Measurements from ENCODE around the gene RAI1. TPM values are rescaled to one million over a fixed set of nuclear protein-coding genes. Genes with fewer than 3 reads are reported as not detected.

RAI1 gene
- total and polyA plus RNA-seq, 2 experiments from 2014 or later: 0.87 to 0.89 TPM

DNA sequence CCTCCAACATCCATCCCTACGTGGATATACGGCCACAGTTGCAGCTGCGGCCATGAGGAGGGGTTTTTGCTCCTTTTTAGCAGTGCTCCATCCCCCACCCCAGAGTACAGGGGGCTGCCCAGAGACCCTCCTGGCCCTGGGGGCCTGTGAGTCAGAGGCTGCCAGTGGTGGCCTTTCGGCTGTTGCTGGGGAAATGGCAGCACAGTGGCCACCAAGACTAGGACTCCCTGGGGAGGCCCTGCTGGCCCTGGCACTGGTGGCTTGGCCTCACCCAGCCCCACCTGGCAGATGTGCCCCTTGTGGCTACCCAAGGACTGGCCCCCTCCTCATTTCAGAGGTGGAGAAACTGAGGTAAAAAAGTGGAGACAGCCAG lies 29.1 kb downstream of the RAI1 start:
- Histone ChIP-seq H3K27ac (ENCODE audit: low read depth) (no peak overlapping the region), H3K4me1 (ENCODE audit: insufficient read depth) (peaks cover 18% of the 10 kb centered on the region; the same call in 1 of the 2 replicates), H3K4me2 (0 out of 2 replicates have a peak overlapping the region, but pooled peaks have one; percentile 49), H3K36me3 (ENCODE audit: insufficient read depth) (no peaks in the 10 kb centered on the region), H3K9me2 (ENCODE audit: insufficient read depth) (no peaks in the 10 kb centered on the region), H3K4me3 (no peak overlapping the region), H3K27me3 (ENCODE audit: insufficient read depth) (peaks cover 100% of the 10 kb centered on the region), H3K79me2 (replicated peaks; ENCODE audit: insufficient read depth) (no peaks in the 10 kb centered on the region), H4K20me1 (replicated peaks; ENCODE audit: insufficient read depth) (no peaks in the 10 kb centered on the region; the same call in 1 of the 2 replicates), H3F3A (replicated peaks; ENCODE audit: low read depth) (no peaks in the 10 kb centered on the region), H2AFZ (no peak overlapping the region)
- TF ChIP-seq, protein P1, sequence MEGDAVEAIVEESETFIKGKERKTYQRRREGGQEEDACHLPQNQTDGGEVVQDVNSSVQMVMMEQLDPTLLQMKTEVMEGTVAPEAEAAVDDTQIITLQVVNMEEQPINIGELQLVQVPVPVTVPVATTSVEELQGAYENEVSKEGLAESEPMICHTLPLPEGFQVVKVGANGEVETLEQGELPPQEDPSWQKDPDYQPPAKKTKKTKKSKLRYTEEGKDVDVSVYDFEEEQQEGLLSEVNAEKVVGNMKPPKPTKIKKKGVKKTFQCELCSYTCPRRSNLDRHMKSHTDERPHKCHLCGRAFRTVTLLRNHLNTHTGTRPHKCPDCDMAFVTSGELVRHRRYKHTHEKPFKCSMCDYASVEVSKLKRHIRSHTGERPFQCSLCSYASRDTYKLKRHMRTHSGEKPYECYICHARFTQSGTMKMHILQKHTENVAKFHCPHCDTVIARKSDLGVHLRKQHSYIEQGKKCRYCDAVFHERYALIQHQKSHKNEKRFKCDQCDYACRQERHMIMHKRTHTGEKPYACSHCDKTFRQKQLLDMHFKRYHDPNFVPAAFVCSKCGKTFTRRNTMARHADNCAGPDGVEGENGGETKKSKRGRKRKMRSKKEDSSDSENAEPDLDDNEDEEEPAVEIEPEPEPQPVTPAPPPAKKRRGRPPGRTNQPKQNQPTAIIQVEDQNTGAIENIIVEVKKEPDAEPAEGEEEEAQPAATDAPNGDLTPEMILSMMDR (conservative IDR thresholded peaks at IDR 0.05; ENCODE audit: low read depth in 2 of 2): no peak
- no peak for TF ChIP-seq POLR2AphosphoS5 (IDR thresholded peaks at IDR 0.05; ENCODE audit: low read depth)
- TF ChIP-seq EZH2 (IDR thresholded peaks at IDR 0.05; ENCODE audit: low read depth, unreplicated experiment): no peak
- Mint-ChIP-seq H3K4me3 (no peak overlapping the region), H3K9me3 (no peaks in the 10 kb centered on the region), H3K27ac (no peak overlapping the region), H3K27me3 (ENCODE audit: insufficient read depth, low read depth, poor library complexity) (peaks cover 46% of the 10 kb centered on the region), H3K4me1 (peaks cover 37% of the 10 kb centered on the region), H3K36me3 (ENCODE audit: low read depth) (no peaks in the 10 kb centered on the region)
- DNase-seq (ENCODE audit: low spot score) (no peak), ATAC-seq (no peak)

DNA sequence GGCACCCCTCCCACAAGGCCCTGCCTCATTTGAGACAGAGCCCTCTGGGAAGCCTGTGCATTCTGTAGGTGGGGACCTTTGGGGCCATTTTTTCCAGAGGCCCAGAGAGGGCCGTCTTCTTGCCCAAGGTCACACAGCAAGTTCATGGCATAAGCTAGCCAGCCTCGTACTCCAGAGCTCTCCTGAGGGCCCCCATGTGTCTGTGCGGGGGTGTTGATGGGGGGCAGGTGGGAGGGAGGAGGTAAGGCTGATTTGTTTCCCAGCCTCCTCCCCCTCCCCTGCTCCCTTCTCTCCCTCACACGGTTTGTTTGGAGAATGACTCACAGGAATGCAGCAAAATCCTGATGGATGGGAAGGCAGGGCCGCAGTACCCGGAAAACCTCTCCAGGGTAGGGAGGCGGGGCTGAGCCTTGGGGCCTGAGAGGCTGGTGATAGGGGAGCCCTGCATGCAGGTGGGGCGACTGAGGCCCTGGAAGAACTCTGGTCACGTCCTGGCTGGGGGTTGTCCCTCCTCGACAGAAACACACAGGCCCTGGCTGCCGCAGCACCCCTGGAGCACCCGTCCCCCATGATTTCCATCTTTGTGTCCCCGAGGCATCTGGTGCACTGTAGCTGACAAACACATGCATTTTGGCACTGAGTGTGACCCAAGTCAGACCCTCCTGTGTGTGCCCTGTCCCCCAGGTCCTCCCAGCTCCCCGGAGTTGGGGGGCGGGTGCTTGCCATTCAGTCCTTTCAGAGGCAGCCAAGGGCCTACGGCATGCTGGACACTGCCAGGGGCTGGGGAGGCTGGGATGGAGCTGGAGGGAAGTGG lies 29.7 kb downstream of the RAI1 start:
- Histone ChIP-seq H3K36me3 (ENCODE audit: insufficient read depth) (no peaks in the 10 kb centered on the region), H3F3A (replicated peaks; ENCODE audit: low read depth) (no peaks in the 10 kb centered on the region), H3K4me2 (peak overlapping the region; percentile 74), H3K9me2 (ENCODE audit: insufficient read depth) (no peaks in the 10 kb centered on the region), H3K27me3 (ENCODE audit: insufficient read depth) (peaks cover 100% of the 10 kb centered on the region), H2AFZ (peak overlapping the region; percentile 80), H4K20me1 (replicated peaks; ENCODE audit: insufficient read depth) (no peaks in the 10 kb centered on the region), H3K27ac (ENCODE audit: low read depth) (no peak overlapping the region), H3K4me3 (no peak overlapping the region), H3K79me2 (replicated peaks; ENCODE audit: insufficient read depth) (no peaks in the 10 kb centered on the region), H3K4me1 (ENCODE audit: insufficient read depth) (peaks cover 18% of the 10 kb centered on the region; the same call in 1 of the 2 replicates)
- Mint-ChIP-seq H3K4me1 (peaks cover 37% of the 10 kb centered on the region), H3K36me3 (ENCODE audit: low read depth) (no peaks in the 10 kb centered on the region), H3K27ac (no peak overlapping the region; the same call in 1 of the 2 replicates), H3K27me3 (ENCODE audit: insufficient read depth, low read depth, poor library complexity) (peaks cover 46% of the 10 kb centered on the region), H3K9me3 (no peaks in the 10 kb centered on the region), H3K4me3 (peak overlapping the region; percentile 17; the same call in 2 of the 3 replicates)
- DNase-seq (ENCODE audit: low spot score): peak; percentile 92
- peak; percentile 87 for ATAC-seq
- no peak for TF ChIP-seq JUNB (IDR thresholded peaks at IDR 0.05; ENCODE audit: unreplicated experiment)
- TF ChIP-seq, protein P2, sequence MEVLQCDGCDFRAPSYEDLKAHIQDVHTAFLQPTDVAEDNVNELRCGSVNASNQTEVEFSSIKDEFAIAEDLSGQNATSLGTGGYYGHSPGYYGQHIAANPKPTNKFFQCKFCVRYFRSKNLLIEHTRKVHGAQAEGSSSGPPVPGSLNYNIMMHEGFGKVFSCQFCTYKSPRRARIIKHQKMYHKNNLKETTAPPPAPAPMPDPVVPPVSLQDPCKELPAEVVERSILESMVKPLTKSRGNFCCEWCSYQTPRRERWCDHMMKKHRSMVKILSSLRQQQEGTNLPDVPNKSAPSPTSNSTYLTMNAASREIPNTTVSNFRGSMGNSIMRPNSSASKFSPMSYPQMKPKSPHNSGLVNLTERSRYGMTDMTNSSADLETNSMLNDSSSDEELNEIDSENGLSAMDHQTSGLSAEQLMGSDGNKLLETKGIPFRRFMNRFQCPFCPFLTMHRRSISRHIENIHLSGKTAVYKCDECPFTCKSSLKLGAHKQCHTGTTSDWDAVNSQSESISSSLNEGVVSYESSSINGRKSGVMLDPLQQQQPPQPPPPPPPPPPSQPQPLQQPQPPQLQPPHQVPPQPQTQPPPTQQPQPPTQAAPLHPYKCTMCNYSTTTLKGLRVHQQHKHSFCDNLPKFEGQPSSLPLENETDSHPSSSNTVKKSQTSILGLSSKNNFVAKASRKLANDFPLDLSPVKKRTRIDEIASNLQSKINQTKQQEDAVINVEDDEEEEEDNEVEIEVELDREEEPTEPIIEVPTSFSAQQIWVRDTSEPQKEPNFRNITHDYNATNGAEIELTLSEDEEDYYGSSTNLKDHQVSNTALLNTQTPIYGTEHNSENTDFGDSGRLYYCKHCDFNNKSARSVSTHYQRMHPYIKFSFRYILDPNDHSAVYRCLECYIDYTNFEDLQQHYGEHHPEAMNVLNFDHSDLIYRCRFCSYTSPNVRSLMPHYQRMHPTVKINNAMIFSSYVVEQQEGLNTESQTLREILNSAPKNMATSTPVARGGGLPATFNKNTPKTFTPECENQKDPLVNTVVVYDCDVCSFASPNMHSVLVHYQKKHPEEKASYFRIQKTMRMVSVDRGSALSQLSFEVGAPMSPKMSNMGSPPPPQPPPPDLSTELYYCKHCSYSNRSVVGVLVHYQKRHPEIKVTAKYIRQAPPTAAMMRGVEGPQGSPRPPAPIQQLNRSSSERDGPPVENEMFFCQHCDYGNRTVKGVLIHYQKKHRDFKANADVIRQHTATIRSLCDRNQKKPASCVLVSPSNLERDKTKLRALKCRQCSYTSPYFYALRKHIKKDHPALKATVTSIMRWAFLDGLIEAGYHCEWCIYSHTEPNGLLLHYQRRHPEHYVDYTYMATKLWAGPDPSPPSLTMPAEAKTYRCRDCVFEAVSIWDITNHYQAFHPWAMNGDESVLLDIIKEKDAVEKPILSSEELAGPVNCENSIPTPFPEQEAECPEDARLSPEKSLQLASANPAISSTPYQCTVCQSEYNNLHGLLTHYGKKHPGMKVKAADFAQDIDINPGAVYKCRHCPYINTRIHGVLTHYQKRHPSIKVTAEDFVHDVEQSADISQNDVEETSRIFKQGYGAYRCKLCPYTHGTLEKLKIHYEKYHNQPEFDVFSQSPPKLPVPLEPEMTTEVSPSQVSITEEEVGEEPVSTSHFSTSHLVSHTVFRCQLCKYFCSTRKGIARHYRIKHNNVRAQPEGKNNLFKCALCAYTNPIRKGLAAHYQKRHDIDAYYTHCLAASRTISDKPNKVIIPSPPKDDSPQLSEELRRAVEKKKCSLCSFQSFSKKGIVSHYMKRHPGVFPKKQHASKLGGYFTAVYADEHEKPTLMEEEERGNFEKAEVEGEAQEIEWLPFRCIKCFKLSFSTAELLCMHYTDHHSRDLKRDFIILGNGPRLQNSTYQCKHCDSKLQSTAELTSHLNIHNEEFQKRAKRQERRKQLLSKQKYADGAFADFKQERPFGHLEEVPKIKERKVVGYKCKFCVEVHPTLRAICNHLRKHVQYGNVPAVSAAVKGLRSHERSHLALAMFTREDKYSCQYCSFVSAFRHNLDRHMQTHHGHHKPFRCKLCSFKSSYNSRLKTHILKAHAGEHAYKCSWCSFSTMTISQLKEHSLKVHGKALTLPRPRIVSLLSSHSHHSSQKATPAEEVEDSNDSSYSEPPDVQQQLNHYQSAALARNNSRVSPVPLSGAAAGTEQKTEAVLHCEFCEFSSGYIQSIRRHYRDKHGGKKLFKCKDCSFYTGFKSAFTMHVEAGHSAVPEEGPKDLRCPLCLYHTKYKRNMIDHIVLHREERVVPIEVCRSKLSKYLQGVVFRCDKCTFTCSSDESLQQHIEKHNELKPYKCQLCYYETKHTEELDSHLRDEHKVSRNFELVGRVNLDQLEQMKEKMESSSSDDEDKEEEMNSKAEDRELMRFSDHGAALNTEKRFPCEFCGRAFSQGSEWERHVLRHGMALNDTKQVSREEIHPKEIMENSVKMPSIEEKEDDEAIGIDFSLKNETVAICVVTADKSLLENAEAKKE (CRISPR knock-in tag; IDR thresholded peaks at IDR 0.05): no peak
- no peak for TF ChIP-seq ZNF331 (CRISPR knock-in tag; IDR thresholded peaks at IDR 0.05; ENCODE audit: low read depth)
- TF ChIP-seq ZNF114 (CRISPR knock-in tag; IDR thresholded peaks at IDR 0.05): no peak
- TF ChIP-seq, protein P3, sequence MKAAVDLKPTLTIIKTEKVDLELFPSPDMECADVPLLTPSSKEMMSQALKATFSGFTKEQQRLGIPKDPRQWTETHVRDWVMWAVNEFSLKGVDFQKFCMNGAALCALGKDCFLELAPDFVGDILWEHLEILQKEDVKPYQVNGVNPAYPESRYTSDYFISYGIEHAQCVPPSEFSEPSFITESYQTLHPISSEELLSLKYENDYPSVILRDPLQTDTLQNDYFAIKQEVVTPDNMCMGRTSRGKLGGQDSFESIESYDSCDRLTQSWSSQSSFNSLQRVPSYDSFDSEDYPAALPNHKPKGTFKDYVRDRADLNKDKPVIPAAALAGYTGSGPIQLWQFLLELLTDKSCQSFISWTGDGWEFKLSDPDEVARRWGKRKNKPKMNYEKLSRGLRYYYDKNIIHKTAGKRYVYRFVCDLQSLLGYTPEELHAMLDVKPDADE (IDR thresholded peaks at IDR 0.05): no peak

Data from GM23338 (cell line).